Liver (tissue), 9 donors: ENCODE results near the gene GDF2. TPM values are rescaled to one million over a fixed set of nuclear protein-coding genes. Genes with fewer than 3 reads are reported as not detected.

Experiments used
- DNase-seq: peaks from one replicate; pipeline ENCODE4 v3.0.0-alpha.2; 2017; ENCODE audit warnings: low spot score
- H3K27ac ChIP-seq, 2 donors: one replicate each; pipeline ENCODE4 v1.7.0; 2013; ENCODE audit warnings: inconsistent platforms in 2 of 2, low read length in 2 of 2, control low read depth in 1 of 2, low read depth in 1 of 2, mild to moderate bottlenecking in 1 of 2
- H3K27me3 ChIP-seq, 4 donors: one replicate each; pipeline versions ENCODE4 v1.6.1 to v1.7.0; 2013; ENCODE audit warnings: low read length in 3 of 4, inconsistent platforms in 1 of 4, mild to moderate bottlenecking in 1 of 4, moderate library complexity in 1 of 4; ENCODE audit not compliant: control insufficient read depth in 4 of 4, insufficient read depth in 4 of 4
- H3K36me3 ChIP-seq, 4 donors: one replicate each; pipeline versions ENCODE4 v1.6.1 to v1.7.0; 2013; ENCODE audit warnings: low read length in 3 of 4, mild to moderate bottlenecking in 3 of 4, low read depth in 1 of 4, moderate library complexity in 1 of 4; ENCODE audit not compliant: control insufficient read depth in 4 of 4, insufficient read depth in 3 of 4
- H3K4me1 ChIP-seq, 4 donors: one replicate each; pipeline versions ENCODE4 v1.6.1 to v1.7.0; 2013; ENCODE audit warnings: low read length in 3 of 4, mild to moderate bottlenecking in 3 of 4, moderate library complexity in 1 of 4; ENCODE audit not compliant: control insufficient read depth in 4 of 4, insufficient read depth in 4 of 4
- H3K4me3 ChIP-seq, 3 donors: one replicate each; pipeline versions ENCODE4 v1.6.1 to v1.7.0; 2013; ENCODE audit warnings: low read length in 3 of 3, control low read depth in 1 of 3, low read depth in 1 of 3, mild to moderate bottlenecking in 1 of 3
- H3K9ac ChIP-seq, 2 donors: one replicate each; pipeline ENCODE4 v1.7.0; 2013; ENCODE audit warnings: low read length in 2 of 2, mild to moderate bottlenecking in 2 of 2, moderate library complexity in 2 of 2, control low read depth in 1 of 2, low read depth in 1 of 2
- H3K9me3 ChIP-seq, 4 donors: one replicate each; pipeline versions ENCODE4 v1.6.1 to v1.7.0; 2013; ENCODE audit warnings: low read length in 3 of 4; ENCODE audit not compliant: control insufficient read depth in 4 of 4
- ATF3 ChIP-seq: IDR thresholded peaks from 2 replicates; pipeline ENCODE4 v1.6.1; 2016; ENCODE audit warnings: antibody characterized with exemption
- CTCF ChIP-seq: fragments of 150-350 bp; IDR thresholded peaks from 2 replicates; pipeline ENCODE4 v1.5.1; 2017; ENCODE audit warnings: improper control_type of control experiment, low read depth, low read length; ENCODE audit not compliant: missing input control
- EGR1 ChIP-seq, 2 donors: IDR thresholded peaks; 2 replicates each; pipeline ENCODE4 v1.6.1; 2016 to 2018; ENCODE audit warnings: antibody characterized with exemption in 2 of 2, low read depth in 2 of 2
- FOXA1 ChIP-seq: IDR thresholded peaks from 2 replicates; pipeline ENCODE4 v1.6.1; 2016; ENCODE audit warnings: antibody characterized with exemption
- GABPA ChIP-seq, 2 donors: IDR thresholded peaks in 1 of 2; conservative IDR thresholded peaks in 1 of 2; 2 replicates each; pipeline ENCODE4 v1.6.1; 2016; ENCODE audit warnings: antibody characterized with exemption in 2 of 2, mild to moderate bottlenecking in 1 of 2, moderate library complexity in 1 of 2
- HNF4A ChIP-seq, 2 donors: conservative IDR thresholded peaks; 2 replicates each; pipeline ENCODE4 v1.6.1; 2016; ENCODE audit warnings: antibody characterized with exemption in 2 of 2, mild to moderate bottlenecking in 2 of 2
- HNF4G ChIP-seq: IDR thresholded peaks from 2 replicates; pipeline ENCODE4 v1.6.1; 2016; ENCODE audit warnings: antibody characterized with exemption
- MAX ChIP-seq: IDR thresholded peaks from 2 replicates; pipeline ENCODE4 v1.6.1; 2016; ENCODE audit warnings: antibody characterized with exemption
- NR2F2 ChIP-seq: IDR thresholded peaks from 2 replicates; pipeline ENCODE4 v1.6.1; 2016; ENCODE audit warnings: antibody characterized with exemption
- RAD21 ChIP-seq, 2 donors: IDR thresholded peaks; 2 replicates each; pipeline ENCODE4 v1.6.1; 2016; ENCODE audit warnings: antibody characterized with exemption in 2 of 2, mild to moderate bottlenecking in 2 of 2
- REST ChIP-seq: IDR thresholded peaks from 2 replicates; pipeline ENCODE4 v1.6.1; 2016; ENCODE audit warnings: antibody characterized with exemption, mild to moderate bottlenecking
- RXRA ChIP-seq, 2 donors: IDR thresholded peaks; 2 replicates each; pipeline ENCODE4 v1.6.1; 2017 to 2018; ENCODE audit warnings: antibody characterized with exemption in 2 of 2, mild to moderate bottlenecking in 1 of 2
- SP1 ChIP-seq: IDR thresholded peaks from 2 replicates; pipeline ENCODE4 v1.6.1; 2018; ENCODE audit warnings: antibody characterized with exemption, mild to moderate bottlenecking
- TAF1 ChIP-seq: conservative IDR thresholded peaks from 2 replicates; pipeline ENCODE4 v1.6.1; 2016; ENCODE audit warnings: antibody characterized with exemption, mild to moderate bottlenecking
- YY1 ChIP-seq: IDR thresholded peaks from 2 replicates; pipeline ENCODE4 v1.6.1; 2016; ENCODE audit warnings: antibody characterized with exemption, mild to moderate bottlenecking
- ZBTB33 ChIP-seq: IDR thresholded peaks from 2 replicates; pipeline ENCODE4 v1.6.1; 2016; ENCODE audit warnings: antibody characterized with exemption
- WGBS: extraction: QIAGEN DNeasy Blood & Tissue Kit; methylation state at CpG from one replicate; pipeline ENCODE4 v1.1.7; 2013; 5-methylcytosine and 5-hydroxymethylcytosine counted together
- polyA plus RNA-seq, 2 donors: library from polyadenylated mRNA; stranded (reverse) in 1 of 2; unstranded in 1 of 2; fragments of 200-250 nt in 1 of 2; fragments of >200 nt in 1 of 2; fragmentation: Nextera tagmentation in 1 of 2; extraction: Ambion mirVana in 1 of 2; gene quantifications; one replicate each; pipeline versions ENCODE4 v1.2.1 to v1.2.3, GENCODE V29; 2013 to 2015
- total RNA-seq, 2 donors: library from RNA; depleted of rRNA; stranded (reverse); fragments of >200 nt; gene quantifications; one replicate each; pipeline ENCODE4 v1.2.3, GENCODE V29; 2014
- donor health status: healthy.
- donor health status: healthy.
- donor health status: healthy.
- donor health status: healthy.
- donor health status: healthy.

Gene GDF2
- total and polyA plus RNA-seq, 4 donors, result 5.6 to 26.9 (median 14.5) TPM

- H3K9ac ChIP-seq, result no peak overlapping the region
- DNase-seq, result no peak
- no peak overlapping the region for H3K27ac ChIP-seq
- H3K27me3 ChIP-seq, result no peaks in the 10 kb centered on the region
- H3K4me1 ChIP-seq, result peaks cover 0 to 12% (median 4%) of the 10 kb centered on the region in 4 donors
- H3K9me3 ChIP-seq, result no peaks in the 10 kb centered on the region
- TF ChIP-seq HNF4A (conservative IDR thresholded peaks at IDR 0.05) (no peak), RXRA (IDR thresholded peaks at IDR 0.05) (no peak), NR2F2 (no peak), RAD21 (IDR thresholded peaks at IDR 0.05) (no peak), REST (no peak), TAF1 (no peak), SP1 (no peak)
- H3K4me3 ChIP-seq, result no peak overlapping the region
- H3K36me3 ChIP-seq, result no peaks in the 10 kb centered on the region
- WGBS, result 89% methylated on average over 7 of the region's 7 CpGs
Observed at GRCh38 chr10:47331954-47332353, 9.7 kb downstream of the GDF2 start.

GRCh38 chr10:47332371-47332770 is 10.1 kb downstream of the GDF2 start:
- no peak overlapping the region for H3K27ac ChIP-seq
- no peaks in the 10 kb centered on the region for H3K9me3 ChIP-seq
- no peaks in the 10 kb centered on the region for H3K36me3 ChIP-seq
- H3K27me3 ChIP-seq, result no peaks in the 10 kb centered on the region
- H3K9ac ChIP-seq, result no peak overlapping the region
- peaks cover 0 to 12% (median 4%) of the 10 kb centered on the region in 4 donors for H3K4me1 ChIP-seq
- 90% methylated on average over 3 of the region's 3 CpGs for WGBS
- DNase-seq, result no peak
- no peak for TF ChIP-seq GABPA (IDR thresholded peaks at IDR 0.05 in 1 of 2, conservative IDR thresholded peaks at IDR 0.05 in 1 of 2)
- TF ChIP-seq HNF4G, result no peak
- no peak overlapping the region for H3K4me3 ChIP-seq

- H3K4me1 ChIP-seq, result peaks cover 0 to 12% (median 4%) of the 10 kb centered on the region in 4 donors
- DNase-seq, result no peak
- H3K36me3 ChIP-seq, result no peaks in the 10 kb centered on the region
- TF ChIP-seq TAF1 (no peak), FOXA1 (no peak), ATF3 (no peak), HNF4G (no peak), YY1 (no peak), NR2F2 (no peak), RXRA (IDR thresholded peaks at IDR 0.05) (no peak), REST (no peak), EGR1 (IDR thresholded peaks at IDR 0.05; ENCODE audit: low read depth in 2 of 2) (no peak), MAX (no peak), SP1 (no peak), ZBTB33 (no peak), RAD21 (IDR thresholded peaks at IDR 0.05) (no peak), HNF4A (conservative IDR thresholded peaks at IDR 0.05) (no peak), GABPA (IDR thresholded peaks at IDR 0.05 in 1 of 2, conservative IDR thresholded peaks at IDR 0.05 in 1 of 2) (no peak), CTCF (no peak)
- H3K9ac ChIP-seq, result no peak overlapping the region
- no peak overlapping the region for H3K4me3 ChIP-seq
- no peaks in the 10 kb centered on the region for H3K27me3 ChIP-seq
- no peaks in the 10 kb centered on the region for H3K9me3 ChIP-seq
- no peak overlapping the region for H3K27ac ChIP-seq
- 95% methylated on average over 3 of the region's 3 CpGs for whole genome bisulfite sequencing
Observed at GRCh38 chr10:47332946-47333345, 10.7 kb downstream of the GDF2 start.
